B cell (primary cell): ENCODE results near the gene TFEC. TPM values are rescaled to one million over a fixed set of nuclear protein-coding genes. Genes with fewer than 3 reads are reported as not detected.

Source experiments
- ATAC-seq: fragments of 200-7000 bp; cut with Tn5 transposase; one replicate; pipeline ENCODE4 v1.10.0; 2021; ENCODE audit warnings: low read depth, mild to moderate bottlenecking, moderate number of reproducible peaks, moderate library complexity
- CTCF ChIA-PET: fragments of 350-600 bp; sonication (Branson Sonifier 250); formaldehyde crosslinking; loops from one replicate; lab custom pipeline; 2021; ENCODE audit warnings: antibody characterized with exemption, inconsistent platforms; lab: Charles Lee
- POLR2A ChIA-PET: fragments of 350-600 bp; sonication (Branson Sonifier 250); formaldehyde crosslinking; loops from one replicate; lab custom pipeline; 2021; ENCODE audit warnings: antibody characterized with exemption; lab: Charles Lee
- DNase-seq: peaks from one replicate; pipeline ENCODE4 v3.0.0; 2013
- H2AFZ ChIP-seq: 2 replicates; pipeline ENCODE4 v1.6.1; 2012; ENCODE audit warnings: mild to moderate bottlenecking, low read depth, low read length; ENCODE audit not compliant: insufficient read depth, poor library complexity, severe bottlenecking
- H3K27ac ChIP-seq, 2 donors: 1 replicate in 1 of 2; 2 replicates in 1 of 2; pipeline ENCODE4 v1.5.1; 2012 to 2013; ENCODE audit warnings: low read length in 2 of 2, mild to moderate bottlenecking in 2 of 2, moderate library complexity in 1 of 2
- H3K27me3 ChIP-seq, 4 experiments: fragments of 200-600 bp in 1 of 4; sonication (generic) in 1 of 4; replicated peaks in 1 of 4; 1 replicate in 2 of 4; 2 replicates in 2 of 4; pipeline versions ENCODE4 v1.6.1 to v1.7.0; 2013 to 2016; ENCODE audit warnings: low read length in 3 of 4, mild to moderate bottlenecking in 2 of 4, mixed read lengths in 1 of 4, moderate library complexity in 1 of 4; ENCODE audit not compliant: insufficient read depth in 4 of 4, control insufficient read depth in 3 of 4; ENCODE audit errors: control extremely low read depth in 1 of 4
- H3K36me3 ChIP-seq, 2 experiments: replicated peaks in 1 of 2; 1 replicate in 1 of 2; 2 replicates in 1 of 2; pipeline versions ENCODE4 v1.6.1 to v1.7.1; 2013; ENCODE audit warnings: low read length in 1 of 2; ENCODE audit not compliant: insufficient read depth in 2 of 2, control insufficient read depth in 1 of 2; ENCODE audit errors: control extremely low read depth in 1 of 2, extremely low read depth in 1 of 2
- H3K4me1 ChIP-seq, 2 donors: fragments of 200-600 bp in 1 of 2; sonication (generic) in 1 of 2; 1 replicate in 1 of 2; 2 replicates in 1 of 2; pipeline versions ENCODE4 v1.5.1 to v1.6.1; 2013 to 2017; ENCODE audit warnings: low read length in 2 of 2; ENCODE audit not compliant: control insufficient read depth in 2 of 2, insufficient read depth in 2 of 2
- H3K4me2 ChIP-seq: replicated peaks from 2 replicates; pipeline ENCODE3; 2012; ENCODE audit warnings: mild to moderate bottlenecking, low read depth, low read length; ENCODE audit not compliant: poor library complexity, severe bottlenecking
- H3K4me3 ChIP-seq, 5 experiments: fragments of 200-600 bp in 1 of 5; sonication (generic) in 1 of 5; 1 replicate in 3 of 5; 2 replicates in 2 of 5; pipeline versions ENCODE4 v1.5.1 to v1.7.0; 2011 to 2016; ENCODE audit warnings: low read length in 4 of 5, mild to moderate bottlenecking in 4 of 5, low read depth in 2 of 5, control low read depth in 1 of 5, moderate library complexity in 1 of 5; ENCODE audit not compliant: insufficient read depth in 1 of 5; ENCODE audit errors: control extremely low read depth in 1 of 5, extremely low read depth in 1 of 5
- H3K79me2 ChIP-seq: fragments of 200-600 bp; sonication (generic); one replicate; pipeline ENCODE4 v1.6.0; 2016; ENCODE audit warnings: low read length; ENCODE audit not compliant: control insufficient read depth, insufficient read depth
- H3K9ac ChIP-seq: fragments of 200-600 bp; sonication (generic); 2 replicates; pipeline ENCODE4 v1.6.1; 2017; ENCODE audit warnings: mild to moderate bottlenecking, low read length, moderate library complexity
- H3K9me3 ChIP-seq, 3 donors: one replicate each; pipeline versions ENCODE4 v1.6.1 to v1.7.1; 2013; ENCODE audit warnings: low read length in 2 of 3; ENCODE audit not compliant: control insufficient read depth in 2 of 3, insufficient read depth in 1 of 3; ENCODE audit errors: control extremely low read depth in 1 of 3
- H4K20me1 ChIP-seq: 2 replicates; pipeline ENCODE4 v1.6.0; 2012; ENCODE audit warnings: mild to moderate bottlenecking, low read length; ENCODE audit not compliant: insufficient read depth, control insufficient read depth, poor library complexity, severe bottlenecking
- H3K27ac Mint-ChIP-seq: one replicate; pipeline ENCODE4 v1.8.0; 2021; ENCODE audit warnings: mixed read lengths
- H3K27me3 Mint-ChIP-seq: one replicate; pipeline ENCODE4 v1.8.0; 2021; ENCODE audit warnings: mixed read lengths
- H3K4me1 Mint-ChIP-seq: one replicate; pipeline ENCODE4 v1.8.0; 2021; ENCODE audit warnings: mixed read lengths
- H3K4me3 Mint-ChIP-seq: one replicate; pipeline ENCODE4 v1.8.0; 2021; ENCODE audit warnings: mixed read lengths
- H3K9me3 Mint-ChIP-seq: one replicate; pipeline ENCODE4 v1.8.0; 2022; ENCODE audit warnings: mixed read lengths; ENCODE audit not compliant: insufficient read depth
- EZH2 ChIP-seq: IDR thresholded peaks from 2 replicates; pipeline ENCODE4 v1.6.1; 2012; ENCODE audit warnings: borderline replicate concordance, low read depth, mild to moderate bottlenecking, moderate library complexity, low read length; ENCODE audit not compliant: insufficient read depth, poor library complexity, severe bottlenecking
- WGBS: methylation state at CpG from one replicate; pipeline ENCODE4 v1.1.5; 2013; ENCODE audit warnings: missing lambda C conversion rate; ENCODE audit not compliant: insufficient coverage; 5-methylcytosine and 5-hydroxymethylcytosine counted together
- intact Hi-C: fragments of 100-400 bp; cut with micrococcal nuclease; formaldehyde crosslinking; loops from one replicate; pipeline ENCODE4 v1.10.0; 2022
- polyA minus RNA-seq: library from RNA; depleted of rRNA, polyadenylated mRNA; stranded (reverse); fragments of >200 nt; gene quantifications from 2 replicates; pipeline ENCODE4 v1.2.3, GENCODE V29; 2012
- polyA plus RNA-seq: library from polyadenylated mRNA; depleted of rRNA; stranded (reverse); fragments of >200 nt; gene quantifications from 2 replicates; pipeline ENCODE4 v1.2.3, GENCODE V29; 2012
- total RNA-seq, 2 donors: library from RNA; stranded (reverse); fragments of 120-200 nt in 1 of 2; gene quantifications; 1 replicate in 1 of 2; 2 replicates in 1 of 2; pipeline versions ENCODE4 v1.2.3 to v1.2.4, GENCODE V29; 2013 to 2022
- TF ChIP-seq, protein P1 (sequence below): fragments of 200-600 bp; IDR thresholded peaks from one replicate; pipeline ENCODE4 v1.8.0; 2022; ENCODE audit warnings: antibody characterized with exemption, mild to moderate bottlenecking

Gene TFEC
- 33.1 and 36.3 TPM in 2 replicates for total RNA-seq
- 48.0 TPM for total RNA-seq (2013)
- polyA plus RNA-seq = 5.8 and 17.3 TPM in 2 replicates
- polyA minus RNA-seq = 4.1 and 14.7 TPM in 2 replicates

GRCh38 chr7:116030651-116031276 is at the start of gene TFEC:
Gene TFEC, minus strand, starts transcription at chr7:116030763. Its CDS starts 46,322 bp downstream, at chr7:115984441.
- WGBS = 0% methylated on average over 2 of the region's 3 CpGs
- no peak for TF ChIP-seq EZH2
- TF ChIP-seq, protein P1, sequence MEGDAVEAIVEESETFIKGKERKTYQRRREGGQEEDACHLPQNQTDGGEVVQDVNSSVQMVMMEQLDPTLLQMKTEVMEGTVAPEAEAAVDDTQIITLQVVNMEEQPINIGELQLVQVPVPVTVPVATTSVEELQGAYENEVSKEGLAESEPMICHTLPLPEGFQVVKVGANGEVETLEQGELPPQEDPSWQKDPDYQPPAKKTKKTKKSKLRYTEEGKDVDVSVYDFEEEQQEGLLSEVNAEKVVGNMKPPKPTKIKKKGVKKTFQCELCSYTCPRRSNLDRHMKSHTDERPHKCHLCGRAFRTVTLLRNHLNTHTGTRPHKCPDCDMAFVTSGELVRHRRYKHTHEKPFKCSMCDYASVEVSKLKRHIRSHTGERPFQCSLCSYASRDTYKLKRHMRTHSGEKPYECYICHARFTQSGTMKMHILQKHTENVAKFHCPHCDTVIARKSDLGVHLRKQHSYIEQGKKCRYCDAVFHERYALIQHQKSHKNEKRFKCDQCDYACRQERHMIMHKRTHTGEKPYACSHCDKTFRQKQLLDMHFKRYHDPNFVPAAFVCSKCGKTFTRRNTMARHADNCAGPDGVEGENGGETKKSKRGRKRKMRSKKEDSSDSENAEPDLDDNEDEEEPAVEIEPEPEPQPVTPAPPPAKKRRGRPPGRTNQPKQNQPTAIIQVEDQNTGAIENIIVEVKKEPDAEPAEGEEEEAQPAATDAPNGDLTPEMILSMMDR = no peak
- peaks cover 0 to 4% of the 10 kb centered on the region in 2 donors for H3K4me1 ChIP-seq
- ChIA-PET POLR2A (no interaction called here), CTCF (interaction anchor here (1.0 kb wide), 1 partner anchor 11 kb away, joined by 3 read pairs; no protein-coding TSS in a partner anchor)
- Mint-ChIP-seq H3K4me1 (peaks cover 22% of the 10 kb centered on the region), H3K27me3 (no peaks in the 10 kb centered on the region), H3K9me3 (no peaks in the 10 kb centered on the region), H3K27ac (no peak within 1 kb of the TSS), H3K4me3 (no peak within 1 kb of the TSS)
- no peak within 1 kb of the TSS for H2AFZ ChIP-seq
- no peaks in the 10 kb centered on the region for H4K20me1 ChIP-seq
- ATAC-seq = no peak
- no peak within 1 kb of the TSS for H3K4me3 ChIP-seq
- no peaks in the 10 kb centered on the region for H3K36me3 ChIP-seq
- H3K4me2 ChIP-seq = no peak within 1 kb of the TSS
- no peak within 1 kb of the TSS for H3K9ac ChIP-seq
- intact Hi-C loops = no loop called here
- no peaks in the 10 kb centered on the region for H3K27me3 ChIP-seq
- H3K27ac ChIP-seq = no peak within 1 kb of the TSS
- no peak for DNase-seq
- no peaks in the 10 kb centered on the region for H3K9me3 ChIP-seq
- H3K79me2 ChIP-seq = no peaks in the 10 kb centered on the region

GRCh38 chr7:116075351-116076145 is 45.0 kb upstream of the TFEC start:
- Histone ChIP-seq H3K4me2 (no peak overlapping the region), H3K4me3 (no peak overlapping the region), H4K20me1 (no peaks in the 10 kb centered on the region), H2AFZ (no peak overlapping the region), H3K4me1 (no peaks in the 10 kb centered on the region), H3K36me3 (no peaks in the 10 kb centered on the region), H3K27ac (no peak overlapping the region), H3K9me3 (no peaks in the 10 kb centered on the region), H3K27me3 (no peaks in the 10 kb centered on the region), H3K9ac (no peak overlapping the region), H3K79me2 (no peaks in the 10 kb centered on the region)
- Mint-ChIP-seq H3K27ac (no peak overlapping the region), H3K9me3 (peaks cover 4% of the 10 kb centered on the region), H3K4me3 (no peak overlapping the region), H3K27me3 (no peaks in the 10 kb centered on the region), H3K4me1 (peaks cover 2% of the 10 kb centered on the region)
- ChIA-PET CTCF (no interaction called here), POLR2A (no interaction called here)
- no peak for DNase-seq
- no peak for TF ChIP-seq EZH2
- TF ChIP-seq, protein P1 = no peak
- intact Hi-C loops = no loop called here
- no peak for ATAC-seq
- WGBS = 91% methylated on average over 5 of the region's 5 CpGs
